GM12878 (cell line): ENCODE measurements around the gene ZSCAN4. TPM values are rescaled to one million over a fixed set of nuclear protein-coding genes. Genes with fewer than 3 reads are reported as not detected.

Source experiments
- ATAC-seq: fragments of 200-7000 bp; cut with Tn5 transposase; 3 replicates; pipeline ENCODE4 v1.9.1; 2020; ENCODE audit warnings: mild to moderate bottlenecking, moderate library complexity
- BruUV-seq: library from RNA; stranded (reverse); fragments of 400-500 nt; replicated peaks from 2 replicates; lab custom pipeline; 2021; lab: Mats Ljungman, UMichigan
- CTCF ChIA-PET: fragments of 300-600 bp; sonication (Branson Sonifier 250); formaldehyde crosslinking; extraction: SDS; loops from one replicate; lab custom pipeline; 2021; ENCODE audit warnings: inconsistent platforms; lab: Yijun Ruan, JAX
- POLR2A ChIA-PET: fragments of 350-600 bp; formaldehyde crosslinking; extraction: SDS; loops from one replicate; lab custom pipeline; 2021; ENCODE audit warnings: inconsistent platforms; lab: Charles Lee
- RAD21 ChIA-PET: fragments of 300-600 bp; sonication (Branson Sonifier 250); formaldehyde crosslinking; loops from one replicate; lab custom pipeline; 2023; ENCODE audit warnings: antibody characterized with exemption; ENCODE audit not compliant: unreplicated experiment; lab: Charles Lee
- SMC1A ChIA-PET: fragments of 300-600 bp; sonication (Branson Sonifier 250); formaldehyde crosslinking; loops from one replicate; lab custom pipeline; 2023; ENCODE audit not compliant: unreplicated experiment, uncharacterized antibody; lab: Charles Lee
- DNase-seq: peaks from one replicate; pipeline ENCODE4 v3.0.0-alpha.2; 2011; ENCODE audit warnings: low read depth, low spot score
- FAIRE-seq: peaks from 3 replicates; lab custom pipeline; 2011; peaks lifted over from hg19 to GRCh38; lab: Jason Lieb, UNC
- H2AFZ ChIP-seq: 2 replicates; pipeline ENCODE4 v1.6.0; 2011; ENCODE audit warnings: low read depth, low read length, control low read depth; ENCODE audit not compliant: control insufficient read depth
- H3K27ac ChIP-seq: 2 replicates; pipeline ENCODE4 v1.5.1; 2011; ENCODE audit warnings: control low read depth; ENCODE audit not compliant: control insufficient read depth, insufficient read depth
- H3K27me3 ChIP-seq, 2 experiments: replicated peaks in 1 of 2; 2 replicates each; pipeline versions ENCODE4 v1.6.0 to v1.6.1; 2011; ENCODE audit warnings: low read length in 1 of 2; ENCODE audit not compliant: control insufficient read depth in 2 of 2, insufficient read depth in 2 of 2
- H3K36me3 ChIP-seq, 2 experiments: 2 replicates each; pipeline ENCODE4 v1.5.1; 2011; ENCODE audit warnings: low read length in 1 of 2; ENCODE audit not compliant: control insufficient read depth in 2 of 2, insufficient read depth in 2 of 2
- H3K4me1 ChIP-seq: 2 replicates; pipeline ENCODE4 v1.6.1; 2011; ENCODE audit warnings: mild to moderate bottlenecking, low read length, moderate library complexity, mixed read lengths; ENCODE audit not compliant: control insufficient read depth, insufficient read depth
- H3K4me2 ChIP-seq: 2 replicates; pipeline ENCODE4 v1.6.0; 2011; ENCODE audit warnings: control low read depth; ENCODE audit not compliant: control insufficient read depth, insufficient read depth
- H3K4me3 ChIP-seq: fragments of 200-600 bp; sonication (generic); 2 replicates; pipeline ENCODE4 v1.5.1; 2016
- H3K79me2 ChIP-seq: 2 replicates; pipeline ENCODE4 v1.6.0; 2011; ENCODE audit warnings: low read length; ENCODE audit not compliant: control insufficient read depth, insufficient read depth
- H3K9ac ChIP-seq: 2 replicates; pipeline ENCODE4 v1.8.0; 2011; ENCODE audit warnings: low read length, control low read depth, mixed read lengths; ENCODE audit not compliant: control insufficient read depth, insufficient read depth
- H3K9me3 ChIP-seq: replicated peaks from 3 replicates; pipeline ENCODE4 v1.5.1; 2011; ENCODE audit warnings: mild to moderate bottlenecking, low read length; ENCODE audit not compliant: control insufficient read depth, insufficient read depth
- H4K20me1 ChIP-seq: 2 replicates; pipeline ENCODE4 v1.6.0; 2011; ENCODE audit not compliant: control insufficient read depth, insufficient read depth
- BCL11A ChIP-seq: IDR thresholded peaks from 2 replicates; pipeline ENCODE4 v1.6.1; 2011; ENCODE audit warnings: low read depth, low read length
- CHD4 ChIP-seq: fragments of 200-600 bp; sonication (generic); IDR thresholded peaks from 2 replicates; pipeline ENCODE4 v1.6.1; 2016; ENCODE audit warnings: mild to moderate bottlenecking
- ETV6 ChIP-seq, 2 experiments: fragments of 450-650 bp in 1 of 2; IDR thresholded peaks in 1 of 2; conservative IDR thresholded peaks in 1 of 2; 2 replicates each; pipeline ENCODE4 v1.6.1; 2014; ENCODE audit warnings: antibody characterized with exemption in 1 of 2, borderline replicate concordance in 1 of 2, low read depth in 1 of 2, mild to moderate bottlenecking in 1 of 2, moderate library complexity in 1 of 2
- FOXK2 ChIP-seq: fragments of 450-650 bp; IDR thresholded peaks from 2 replicates; pipeline ENCODE4 v1.6.1; 2017; ENCODE audit warnings: mild to moderate bottlenecking, moderate library complexity
- KDM1A ChIP-seq: fragments of 200-600 bp; sonication (generic); IDR thresholded peaks from 2 replicates; pipeline ENCODE4 v1.6.1; 2016; ENCODE audit warnings: borderline replicate concordance
- RB1 ChIP-seq: fragments of 450-650 bp; formaldehyde crosslinking; IDR thresholded peaks from 2 replicates; pipeline ENCODE4 v1.6.1; 2017; ENCODE audit warnings: mild to moderate bottlenecking, borderline replicate concordance
- SIN3A ChIP-seq: IDR thresholded peaks from 2 replicates; pipeline ENCODE4 v1.6.1; 2012; ENCODE audit warnings: low read depth, low read length, improper control_type of control experiment
- STAT1 ChIP-seq: fragments of 450-650 bp; conservative IDR thresholded peaks from 2 replicates; pipeline ENCODE4 v1.6.1; 2014; ENCODE audit warnings: antibody characterized with exemption, mild to moderate bottlenecking
- TAF1 ChIP-seq: IDR thresholded peaks from 2 replicates; pipeline ENCODE4 v1.6.1; 2011; ENCODE audit warnings: mild to moderate bottlenecking, low read depth, low read length, borderline replicate concordance
- WGBS: methylation state at CpG from one replicate; pipeline ENCODE4 v1.1.6; 2016; ENCODE audit warnings: low lambda C conversion rate; ENCODE audit not compliant: insufficient replicate concordance, insufficient coverage; ENCODE audit errors: missing lambda C conversion rate; 5-methylcytosine and 5-hydroxymethylcytosine counted together
- in situ Hi-C: fragments of 300-500 bp; cut with MboI; formaldehyde crosslinking; loops from 9 replicates; pipeline ENCODE4 v1.14.3; 2018; ENCODE audit warnings: mixed read lengths
- intact Hi-C: fragments of 100-400 bp; cut with micrococcal nuclease; formaldehyde crosslinking; loops from one replicate; pipeline ENCODE4 v1.14.2; 2022; ENCODE audit not compliant: unreplicated experiment
- polyA plus RNA-seq, 11 experiments: library from polyadenylated mRNA; depleted of rRNA in 4 of 11; unstranded in 6 of 11; stranded (reverse) in 5 of 11; fragments of >200 nt; fragmentation: Nextera tagmentation in 4 of 11; fragmentation: Illumina TruSeq in 1 of 11; extraction: Ambion mirVana in 4 of 11; extraction: Trizol in 1 of 11; gene quantifications; 1 replicate in 1 of 11; 2 replicates in 10 of 11; pipeline versions ENCODE4 v1.2.1 to v1.2.3, GENCODE V29; 2011 to 2016; ENCODE audit warnings: inconsistent platforms in 2 of 11, missing spikeins in 2 of 11, low read depth in 1 of 11
- total RNA-seq, 4 experiments: library from RNA; depleted of rRNA in 3 of 4; stranded (reverse); fragments of >200 nt in 3 of 4; fragmentation: Illumina TruSeq in 1 of 4; extraction: Trizol in 1 of 4; gene quantifications; 2 replicates each; pipeline versions ENCODE4 v1.2.1 to v1.2.3, GENCODE V29; 2013 to 2021
- TF ChIP-seq, protein P1 (sequence below): fragments of 150-350 bp; IDR thresholded peaks from 2 replicates; pipeline ENCODE4 v1.6.1; 2016; ENCODE audit warnings: low read depth, low read length
- TF ChIP-seq, protein P2 (sequence below): fragments of 450-650 bp; IDR thresholded peaks from 2 replicates; pipeline ENCODE4 v1.6.1; 2018; ENCODE audit warnings: mild to moderate bottlenecking, low read depth, moderate library complexity; ENCODE audit not compliant: partially characterized antibody
- TF ChIP-seq, protein P3 (sequence below): fragments of 450-650 bp; formaldehyde crosslinking; IDR thresholded peaks from 2 replicates; pipeline ENCODE4 v1.4.0; 2020; ENCODE audit warnings: mild to moderate bottlenecking, moderate library complexity
- TF ChIP-seq, protein P4 (sequence below): IDR thresholded peaks from 2 replicates; pipeline ENCODE4 v1.6.1; 2011; ENCODE audit warnings: mild to moderate bottlenecking, low read depth, low read length, moderate library complexity; ENCODE audit not compliant: insufficient replicate concordance

The ZSCAN4 gene
- total and polyA plus RNA-seq, 10 of the 15 experiments (the other 5 are each of a cell fraction or from before 2014, with no cell fraction given), result 0.04 to 0.10 (median 0.06) TPM; not detected in 7

DNA sequence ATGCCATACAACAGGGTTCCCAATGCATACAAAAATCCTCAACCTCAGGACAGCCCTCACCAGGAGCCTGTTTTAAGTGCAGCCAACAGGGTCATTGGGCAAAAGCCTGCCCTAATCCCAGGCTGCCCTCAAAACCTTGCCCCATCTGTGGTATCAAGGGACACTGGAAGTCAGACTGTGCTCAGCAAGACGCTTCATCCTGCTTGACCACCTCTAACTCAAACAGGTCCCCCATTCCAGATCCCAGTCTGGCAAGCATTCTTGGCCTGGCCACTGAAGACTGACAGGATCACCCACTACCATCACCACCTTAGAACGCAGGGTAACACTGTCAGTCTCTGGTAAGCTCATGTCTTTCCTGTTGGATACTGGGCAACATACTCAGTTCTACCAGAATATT lies 15.0 kb upstream of the ZSCAN4 start:
- H3K4me3 ChIP-seq, result no peak overlapping the region
- no peak for ATAC-seq
- in situ Hi-C loops, result no loop called here
- no peaks in the 10 kb centered on the region for H3K79me2 ChIP-seq
- H3K9ac ChIP-seq, result no peak overlapping the region
- peaks cover 2% of the 10 kb centered on the region; the same call in 1 of the 3 replicates for H3K9me3 ChIP-seq
- H3K27me3 ChIP-seq, result no peaks in the 10 kb centered on the region
- no peak for FAIRE-seq
- CTCF ChIA-PET, result no interaction called here
- RAD21 ChIA-PET, result no interaction called here
- SMC1A ChIA-PET, result no interaction called here
- POLR2A ChIA-PET, result interaction anchor here (0.5 kb wide), 1 partner anchor 573 kb away, joined by 4 read pairs; no protein-coding TSS in a partner anchor
- no peak overlapping the region for H3K4me2 ChIP-seq
- no peak overlapping the region for H2AFZ ChIP-seq
- H3K27ac ChIP-seq, result no peak overlapping the region
- DNase-seq, result no peak
- intact Hi-C loops, result no loop called here
- BruUV-seq, result no TSS peak
- 0% methylated on average over 2 of the region's 2 CpGs for WGBS
- no peaks in the 10 kb centered on the region for H3K36me3 ChIP-seq
- no peaks in the 10 kb centered on the region for H3K4me1 ChIP-seq
- no peaks in the 10 kb centered on the region for H4K20me1 ChIP-seq
- TF ChIP-seq TAF1, result no peak
- no peak for TF ChIP-seq BCL11A
- no peak for TF ChIP-seq ETV6 (conservative IDR thresholded peaks at IDR 0.05 in 1 of 2, IDR thresholded peaks at IDR 0.05 in 1 of 2; ENCODE audit: borderline replicate concordance in 1 of 2, low read depth in 1 of 2)
- no peak for TF ChIP-seq STAT1
- TF ChIP-seq, protein P1, sequence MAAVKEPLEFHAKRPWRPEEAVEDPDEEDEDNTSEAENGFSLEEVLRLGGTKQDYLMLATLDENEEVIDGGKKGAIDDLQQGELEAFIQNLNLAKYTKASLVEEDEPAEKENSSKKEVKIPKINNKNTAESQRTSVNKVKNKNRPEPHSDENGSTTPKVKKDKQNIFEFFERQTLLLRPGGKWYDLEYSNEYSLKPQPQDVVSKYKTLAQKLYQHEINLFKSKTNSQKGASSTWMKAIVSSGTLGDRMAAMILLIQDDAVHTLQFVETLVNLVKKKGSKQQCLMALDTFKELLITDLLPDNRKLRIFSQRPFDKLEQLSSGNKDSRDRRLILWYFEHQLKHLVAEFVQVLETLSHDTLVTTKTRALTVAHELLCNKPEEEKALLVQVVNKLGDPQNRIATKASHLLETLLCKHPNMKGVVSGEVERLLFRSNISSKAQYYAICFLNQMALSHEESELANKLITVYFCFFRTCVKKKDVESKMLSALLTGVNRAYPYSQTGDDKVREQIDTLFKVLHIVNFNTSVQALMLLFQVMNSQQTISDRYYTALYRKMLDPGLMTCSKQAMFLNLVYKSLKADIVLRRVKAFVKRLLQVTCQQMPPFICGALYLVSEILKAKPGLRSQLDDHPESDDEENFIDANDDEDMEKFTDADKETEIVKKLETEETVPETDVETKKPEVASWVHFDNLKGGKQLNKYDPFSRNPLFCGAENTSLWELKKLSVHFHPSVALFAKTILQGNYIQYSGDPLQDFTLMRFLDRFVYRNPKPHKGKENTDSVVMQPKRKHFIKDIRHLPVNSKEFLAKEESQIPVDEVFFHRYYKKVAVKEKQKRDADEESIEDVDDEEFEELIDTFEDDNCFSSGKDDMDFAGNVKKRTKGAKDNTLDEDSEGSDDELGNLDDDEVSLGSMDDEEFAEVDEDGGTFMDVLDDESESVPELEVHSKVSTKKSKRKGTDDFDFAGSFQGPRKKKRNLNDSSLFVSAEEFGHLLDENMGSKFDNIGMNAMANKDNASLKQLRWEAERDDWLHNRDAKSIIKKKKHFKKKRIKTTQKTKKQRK, result no peak
- no peak for TF ChIP-seq SIN3A
- no peak for TF ChIP-seq FOXK2
- no peak for TF ChIP-seq RB1
- TF ChIP-seq, protein P2, sequence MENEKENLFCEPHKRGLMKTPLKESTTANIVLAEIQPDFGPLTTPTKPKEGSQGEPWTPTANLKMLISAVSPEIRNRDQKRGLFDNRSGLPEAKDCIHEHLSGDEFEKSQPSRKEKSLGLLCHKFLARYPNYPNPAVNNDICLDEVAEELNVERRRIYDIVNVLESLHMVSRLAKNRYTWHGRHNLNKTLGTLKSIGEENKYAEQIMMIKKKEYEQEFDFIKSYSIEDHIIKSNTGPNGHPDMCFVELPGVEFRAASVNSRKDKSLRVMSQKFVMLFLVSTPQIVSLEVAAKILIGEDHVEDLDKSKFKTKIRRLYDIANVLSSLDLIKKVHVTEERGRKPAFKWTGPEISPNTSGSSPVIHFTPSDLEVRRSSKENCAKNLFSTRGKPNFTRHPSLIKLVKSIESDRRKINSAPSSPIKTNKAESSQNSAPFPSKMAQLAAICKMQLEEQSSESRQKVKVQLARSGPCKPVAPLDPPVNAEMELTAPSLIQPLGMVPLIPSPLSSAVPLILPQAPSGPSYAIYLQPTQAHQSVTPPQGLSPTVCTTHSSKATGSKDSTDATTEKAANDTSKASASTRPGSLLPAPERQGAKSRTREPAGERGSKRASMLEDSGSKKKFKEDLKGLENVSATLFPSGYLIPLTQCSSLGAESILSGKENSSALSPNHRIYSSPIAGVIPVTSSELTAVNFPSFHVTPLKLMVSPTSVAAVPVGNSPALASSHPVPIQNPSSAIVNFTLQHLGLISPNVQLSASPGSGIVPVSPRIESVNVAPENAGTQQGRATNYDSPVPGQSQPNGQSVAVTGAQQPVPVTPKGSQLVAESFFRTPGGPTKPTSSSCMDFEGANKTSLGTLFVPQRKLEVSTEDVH, result no peak
- no peak for TF ChIP-seq KDM1A
- TF ChIP-seq, protein P3, sequence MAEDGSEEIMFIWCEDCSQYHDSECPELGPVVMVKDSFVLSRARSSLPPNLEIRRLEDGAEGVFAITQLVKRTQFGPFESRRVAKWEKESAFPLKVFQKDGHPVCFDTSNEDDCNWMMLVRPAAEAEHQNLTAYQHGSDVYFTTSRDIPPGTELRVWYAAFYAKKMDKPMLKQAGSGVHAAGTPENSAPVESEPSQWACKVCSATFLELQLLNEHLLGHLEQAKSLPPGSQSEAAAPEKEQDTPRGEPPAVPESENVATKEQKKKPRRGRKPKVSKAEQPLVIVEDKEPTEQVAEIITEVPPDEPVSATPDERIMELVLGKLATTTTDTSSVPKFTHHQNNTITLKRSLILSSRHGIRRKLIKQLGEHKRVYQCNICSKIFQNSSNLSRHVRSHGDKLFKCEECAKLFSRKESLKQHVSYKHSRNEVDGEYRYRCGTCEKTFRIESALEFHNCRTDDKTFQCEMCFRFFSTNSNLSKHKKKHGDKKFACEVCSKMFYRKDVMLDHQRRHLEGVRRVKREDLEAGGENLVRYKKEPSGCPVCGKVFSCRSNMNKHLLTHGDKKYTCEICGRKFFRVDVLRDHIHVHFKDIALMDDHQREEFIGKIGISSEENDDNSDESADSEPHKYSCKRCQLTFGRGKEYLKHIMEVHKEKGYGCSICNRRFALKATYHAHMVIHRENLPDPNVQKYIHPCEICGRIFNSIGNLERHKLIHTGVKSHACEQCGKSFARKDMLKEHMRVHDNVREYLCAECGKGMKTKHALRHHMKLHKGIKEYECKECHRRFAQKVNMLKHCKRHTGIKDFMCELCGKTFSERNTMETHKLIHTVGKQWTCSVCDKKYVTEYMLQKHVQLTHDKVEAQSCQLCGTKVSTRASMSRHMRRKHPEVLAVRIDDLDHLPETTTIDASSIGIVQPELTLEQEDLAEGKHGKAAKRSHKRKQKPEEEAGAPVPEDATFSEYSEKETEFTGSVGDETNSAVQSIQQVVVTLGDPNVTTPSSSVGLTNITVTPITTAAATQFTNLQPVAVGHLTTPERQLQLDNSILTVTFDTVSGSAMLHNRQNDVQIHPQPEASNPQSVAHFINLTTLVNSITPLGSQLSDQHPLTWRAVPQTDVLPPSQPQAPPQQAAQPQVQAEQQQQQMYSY, result no peak
- TF ChIP-seq, protein P4, sequence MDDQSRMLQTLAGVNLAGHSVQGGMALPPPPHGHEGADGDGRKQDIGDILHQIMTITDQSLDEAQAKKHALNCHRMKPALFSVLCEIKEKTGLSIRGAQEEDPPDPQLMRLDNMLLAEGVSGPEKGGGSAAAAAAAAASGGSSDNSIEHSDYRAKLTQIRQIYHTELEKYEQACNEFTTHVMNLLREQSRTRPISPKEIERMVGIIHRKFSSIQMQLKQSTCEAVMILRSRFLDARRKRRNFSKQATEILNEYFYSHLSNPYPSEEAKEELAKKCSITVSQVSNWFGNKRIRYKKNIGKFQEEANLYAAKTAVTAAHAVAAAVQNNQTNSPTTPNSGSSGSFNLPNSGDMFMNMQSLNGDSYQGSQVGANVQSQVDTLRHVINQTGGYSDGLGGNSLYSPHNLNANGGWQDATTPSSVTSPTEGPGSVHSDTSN, result no peak
- TF ChIP-seq CHD4, result no peak
